Nephron progenitor cell (in vitro differentiated cells): Measurements from ENCODE around the gene CEP112.

ENCODE experiments used
- DNase-seq: peaks from one replicate; pipeline ENCODE4 v3.0.0; 2021
- H3K27ac Mint-ChIP-seq: 2 replicates; pipeline ENCODE4 v1.8.0; 2021; ENCODE audit warnings: mild to moderate bottlenecking, moderate library complexity, mixed read lengths
- H3K27me3 Mint-ChIP-seq: 2 replicates; pipeline ENCODE4 v1.8.0; 2021; ENCODE audit warnings: mild to moderate bottlenecking, low read depth, mixed read lengths; ENCODE audit not compliant: poor library complexity
- H3K36me3 Mint-ChIP-seq: 2 replicates; pipeline ENCODE4 v1.8.0; 2021; ENCODE audit warnings: low read depth, mixed read lengths
- H3K4me1 Mint-ChIP-seq: 2 replicates; pipeline ENCODE4 v1.8.0; 2021; ENCODE audit warnings: mixed read lengths
- H3K4me3 Mint-ChIP-seq: 2 replicates; pipeline ENCODE4 v1.8.0; 2021; ENCODE audit warnings: mild to moderate bottlenecking, moderate library complexity, mixed read lengths
- H3K9me3 Mint-ChIP-seq: 2 replicates; pipeline ENCODE4 v1.8.0; 2021; ENCODE audit warnings: mild to moderate bottlenecking, moderate library complexity, mixed read lengths
- TF ChIP-seq, protein P1 (sequence below): fragments of 200-600 bp; sonication (generic); IDR thresholded peaks from 2 replicates; pipeline ENCODE4 v1.5.0; 2021; ENCODE audit warnings: antibody characterized with exemption

CEP112 gene

DNA sequence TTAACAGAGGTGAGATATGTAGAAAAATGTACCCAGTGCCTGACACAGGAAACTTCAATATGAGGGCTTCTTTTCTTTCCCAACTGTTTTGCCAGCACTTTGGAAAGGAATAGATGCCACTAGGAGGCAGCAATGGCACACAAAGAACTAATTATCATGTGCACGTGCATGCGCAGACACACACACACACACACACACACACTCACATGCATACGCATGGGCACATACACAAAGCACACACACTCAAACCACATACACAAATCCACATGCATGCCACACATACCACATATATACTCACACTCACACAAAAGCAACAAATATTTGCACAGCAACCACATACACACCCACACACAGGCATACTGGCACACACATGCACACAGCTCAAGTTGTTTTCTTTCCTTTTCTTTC is 8.8 kb upstream of the CEP112 start:
- Mint-ChIP-seq H3K4me1 (no peaks in the 10 kb centered on the region), H3K27ac (no peak overlapping the region), H3K27me3 (peaks cover 5% of the 10 kb centered on the region), H3K36me3 (no peaks in the 10 kb centered on the region), H3K9me3 (no peaks in the 10 kb centered on the region), H3K4me3 (no peak overlapping the region)
- TF ChIP-seq, protein P1, sequence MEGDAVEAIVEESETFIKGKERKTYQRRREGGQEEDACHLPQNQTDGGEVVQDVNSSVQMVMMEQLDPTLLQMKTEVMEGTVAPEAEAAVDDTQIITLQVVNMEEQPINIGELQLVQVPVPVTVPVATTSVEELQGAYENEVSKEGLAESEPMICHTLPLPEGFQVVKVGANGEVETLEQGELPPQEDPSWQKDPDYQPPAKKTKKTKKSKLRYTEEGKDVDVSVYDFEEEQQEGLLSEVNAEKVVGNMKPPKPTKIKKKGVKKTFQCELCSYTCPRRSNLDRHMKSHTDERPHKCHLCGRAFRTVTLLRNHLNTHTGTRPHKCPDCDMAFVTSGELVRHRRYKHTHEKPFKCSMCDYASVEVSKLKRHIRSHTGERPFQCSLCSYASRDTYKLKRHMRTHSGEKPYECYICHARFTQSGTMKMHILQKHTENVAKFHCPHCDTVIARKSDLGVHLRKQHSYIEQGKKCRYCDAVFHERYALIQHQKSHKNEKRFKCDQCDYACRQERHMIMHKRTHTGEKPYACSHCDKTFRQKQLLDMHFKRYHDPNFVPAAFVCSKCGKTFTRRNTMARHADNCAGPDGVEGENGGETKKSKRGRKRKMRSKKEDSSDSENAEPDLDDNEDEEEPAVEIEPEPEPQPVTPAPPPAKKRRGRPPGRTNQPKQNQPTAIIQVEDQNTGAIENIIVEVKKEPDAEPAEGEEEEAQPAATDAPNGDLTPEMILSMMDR: peak; percentile 60
- peak; percentile 44 for DNase-seq

DNA sequence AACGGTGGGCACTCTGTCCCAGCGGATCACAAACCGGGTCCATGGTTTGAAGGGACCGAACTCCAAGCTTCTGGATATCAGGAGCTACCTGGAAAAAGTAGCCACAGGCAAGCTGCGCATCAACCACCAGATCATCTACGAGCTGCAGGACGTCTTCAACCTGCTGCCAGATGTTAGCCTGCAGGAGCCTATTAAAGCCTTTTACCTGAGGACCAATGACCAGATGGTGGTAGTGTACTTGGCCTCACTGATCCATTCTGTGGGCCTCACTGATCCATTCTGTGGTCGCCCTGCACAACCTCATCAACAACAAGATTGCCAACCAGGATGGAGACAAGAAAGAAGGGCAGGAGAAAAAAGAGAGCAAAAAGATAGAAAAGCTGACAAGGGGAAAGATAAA is 6.3 kb upstream of the CEP112 start:
- Mint-ChIP-seq H3K4me3 (no peak overlapping the region), H3K9me3 (no peaks in the 10 kb centered on the region), H3K27me3 (peaks cover 5% of the 10 kb centered on the region), H3K27ac (no peak overlapping the region), H3K4me1 (peaks cover 2% of the 10 kb centered on the region), H3K36me3 (no peaks in the 10 kb centered on the region)
- TF ChIP-seq, protein P1: no peak
- no peak for DNase-seq

DNA sequence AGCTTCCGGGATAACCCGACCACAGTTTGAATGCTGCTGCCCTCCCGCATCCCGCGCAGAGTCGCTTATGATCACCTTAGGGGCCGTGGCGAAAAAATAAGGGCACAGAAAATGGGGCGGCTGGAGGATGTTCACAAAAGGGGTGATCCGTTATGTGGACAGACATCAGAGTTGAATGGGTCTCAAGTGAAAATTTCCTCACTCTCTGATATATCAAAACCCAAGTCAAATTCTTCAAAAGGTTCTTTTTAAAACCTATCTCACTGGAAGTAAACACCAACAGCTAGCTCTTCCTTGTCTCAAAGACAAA is 400 bp upstream of the CEP112 start:
- no peaks in the 10 kb centered on the region for H3K36me3 Mint-ChIP-seq
- peak overlapping the region; percentile 90 for H3K4me3 Mint-ChIP-seq
- H3K4me1 Mint-ChIP-seq: peaks cover 21% of the 10 kb centered on the region
- H3K27ac Mint-ChIP-seq: peak overlapping the region; percentile 60
- no peaks in the 10 kb centered on the region for H3K9me3 Mint-ChIP-seq
- H3K27me3 Mint-ChIP-seq: peaks cover 2% of the 10 kb centered on the region
- no peak for DNase-seq
- TF ChIP-seq, protein P1: no peak

DNA sequence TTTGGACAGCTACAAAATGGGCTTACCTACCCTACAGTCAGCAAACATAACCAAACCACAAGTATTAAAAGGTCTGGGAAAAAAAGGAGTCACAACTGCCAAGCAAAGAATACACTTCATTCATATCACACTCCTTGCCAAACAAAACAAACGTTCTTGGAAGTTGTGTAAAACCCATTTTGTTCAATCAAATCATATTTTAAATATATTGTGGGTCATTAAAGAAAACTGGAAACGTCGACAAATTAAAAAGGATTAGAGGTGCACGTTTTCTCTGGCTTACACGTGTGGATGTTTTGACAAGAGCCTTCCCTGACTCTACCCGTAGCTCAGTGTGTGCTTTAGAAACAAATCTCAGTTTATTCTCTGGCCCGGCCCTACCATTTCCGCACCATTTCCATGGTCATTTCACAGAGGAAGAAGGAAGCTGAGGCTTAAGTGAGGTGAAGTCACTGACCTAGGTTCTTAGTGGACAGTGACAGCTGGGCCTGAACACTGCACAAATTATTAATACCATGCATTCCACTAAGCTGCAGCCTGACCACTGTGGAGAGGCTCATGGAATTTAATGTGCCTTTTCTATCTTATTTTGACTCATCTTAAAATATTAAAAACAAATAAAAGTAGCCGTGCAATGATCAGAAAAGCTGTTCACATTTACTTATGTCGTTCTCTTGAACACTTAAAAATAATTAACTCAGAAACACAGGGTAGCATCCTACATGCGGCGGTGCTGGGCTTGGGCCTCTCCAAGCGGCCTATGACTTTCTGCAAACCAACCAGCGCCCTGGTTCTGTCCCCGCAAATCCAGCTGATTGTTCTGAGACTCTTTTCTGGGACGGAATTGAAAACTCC is 968 bp downstream of the CEP112 start:
- TF ChIP-seq, protein P1: no peak
- H3K27me3 Mint-ChIP-seq: no peaks in the 10 kb centered on the region
- DNase-seq: no peak
- peak overlapping the region; percentile 70 for H3K27ac Mint-ChIP-seq
- no peaks in the 10 kb centered on the region for H3K9me3 Mint-ChIP-seq
- H3K36me3 Mint-ChIP-seq: no peaks in the 10 kb centered on the region
- peaks cover 21% of the 10 kb centered on the region for H3K4me1 Mint-ChIP-seq
- peak overlapping the region; percentile 90 for H3K4me3 Mint-ChIP-seq

DNA sequence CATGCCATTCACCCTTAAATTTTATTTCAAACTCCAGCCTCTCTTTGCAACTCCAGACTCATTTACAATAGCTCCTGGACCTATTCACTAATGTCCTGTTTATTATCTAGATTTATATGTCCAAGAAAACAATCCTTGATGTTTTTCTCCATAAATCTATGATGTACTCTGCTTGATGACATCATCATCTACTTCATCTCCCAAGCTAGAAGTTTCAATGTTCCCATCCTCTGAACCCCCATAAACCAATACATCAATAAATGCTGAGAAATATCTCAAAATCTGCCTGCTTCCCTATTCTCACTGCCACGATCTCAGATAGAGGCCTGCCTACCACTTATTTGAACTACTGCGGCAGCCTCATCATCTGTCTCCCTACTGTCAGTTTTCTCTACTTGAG is 4.2 kb downstream of the CEP112 start:
- Mint-ChIP-seq H3K36me3 (peaks cover 18% of the 10 kb centered on the region), H3K9me3 (peaks cover 8% of the 10 kb centered on the region), H3K27me3 (no peaks in the 10 kb centered on the region), H3K4me3 (no peak overlapping the region), H3K27ac (no peak overlapping the region), H3K4me1 (peaks cover 14% of the 10 kb centered on the region)
- TF ChIP-seq, protein P1: no peak
- DNase-seq: no peak

DNA sequence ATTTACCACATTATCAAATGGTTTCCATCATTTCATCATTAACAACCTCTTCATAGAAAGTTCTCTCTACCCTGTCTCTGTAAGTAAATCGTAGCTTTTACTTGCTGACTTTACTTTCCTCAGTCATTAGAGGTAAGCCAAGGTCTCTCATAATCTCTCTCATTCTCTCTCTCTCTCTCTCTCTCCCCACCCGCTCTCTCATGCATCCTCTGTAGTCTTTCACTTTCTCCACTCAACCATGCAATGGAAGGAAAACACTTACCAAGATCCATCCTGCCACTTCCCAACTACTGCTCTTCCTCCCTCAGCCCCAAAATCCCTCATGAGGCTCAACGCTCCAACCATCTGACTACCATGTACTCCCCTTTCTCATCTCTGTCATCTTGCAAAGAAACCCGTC is 6.1 kb downstream of the CEP112 start:
- no peak for DNase-seq
- TF ChIP-seq, protein P1: no peak
- H3K36me3 Mint-ChIP-seq: peaks cover 34% of the 10 kb centered on the region
- H3K9me3 Mint-ChIP-seq: peaks cover 8% of the 10 kb centered on the region
- H3K27ac Mint-ChIP-seq: no peak overlapping the region
- H3K4me3 Mint-ChIP-seq: no peak overlapping the region
- no peaks in the 10 kb centered on the region for H3K27me3 Mint-ChIP-seq
- H3K4me1 Mint-ChIP-seq: peaks cover 6% of the 10 kb centered on the region
